HepG2 (cell line): Measurements from ENCODE around the gene ZDHHC18. TPM values are rescaled to one million over a fixed set of nuclear protein-coding genes. Genes with fewer than 3 reads are reported as not detected.

Experiments
- BRD4 ChIP-seq: sonication (generic); formaldehyde crosslinking; IDR thresholded peaks from 2 replicates; pipeline ENCODE4 v1.4.0; 2020; ENCODE audit warnings: missing genetic modification reagents
- CBX5 ChIP-seq: sonication (generic); formaldehyde crosslinking; IDR thresholded peaks from 2 replicates; pipeline ENCODE4 v1.4.0; 2020; ENCODE audit warnings: missing genetic modification reagents, borderline replicate concordance
- DMTF1 ChIP-seq: sonication (generic); formaldehyde crosslinking; IDR thresholded peaks from 2 replicates; pipeline ENCODE4 v1.4.0; 2020; ENCODE audit warnings: mild to moderate bottlenecking, missing genetic modification reagents
- GFI1 ChIP-seq: sonication (generic); formaldehyde crosslinking; IDR thresholded peaks from 2 replicates; pipeline ENCODE4 v1.5.0; 2020; ENCODE audit warnings: missing genetic modification reagents, mild to moderate bottlenecking, borderline replicate concordance
- KDM3A ChIP-seq: IDR thresholded peaks from 2 replicates; pipeline ENCODE4 v1.6.1; 2018; ENCODE audit warnings: low read depth, missing compliant biosample characterization
- MED8 ChIP-seq: sonication (generic); formaldehyde crosslinking; IDR thresholded peaks from 2 replicates; pipeline ENCODE4 v1.8.1; 2023; ENCODE audit warnings: mild to moderate bottlenecking, missing genetic modification reagents; ENCODE audit not compliant: insufficient replicate concordance
- NCOA1 ChIP-seq: sonication (generic); formaldehyde crosslinking; IDR thresholded peaks from 2 replicates; pipeline ENCODE4 v1.9.0; 2021; ENCODE audit warnings: missing genetic modification reagents
- REST ChIP-seq, 2 experiments: IDR thresholded peaks; 2 replicates each; pipeline ENCODE4 v1.6.1; 2011 to 2012; ENCODE audit warnings: low read length in 2 of 2, borderline replicate concordance in 1 of 2, low read depth in 1 of 2, mild to moderate bottlenecking in 1 of 2, moderate library complexity in 1 of 2
- SMARCC2 ChIP-seq: fragments of 450-650 bp; IDR thresholded peaks from 2 replicates; pipeline ENCODE4 v1.6.1; 2017; ENCODE audit warnings: antibody characterized with exemption, mild to moderate bottlenecking
- TCF12 ChIP-seq, 2 experiments: fragments of 450-650 bp in 1 of 2; sonication (generic) in 1 of 2; formaldehyde crosslinking in 1 of 2; IDR thresholded peaks; 2 replicates each; pipeline versions ENCODE4 v1.6.1 to v1.8.0; 2017 to 2022; ENCODE audit warnings: antibody characterized with exemption in 1 of 2, mild to moderate bottlenecking in 1 of 2, missing genetic modification reagents in 1 of 2, moderate library complexity in 1 of 2
- ZBTB44 ChIP-seq: sonication (generic); formaldehyde crosslinking; IDR thresholded peaks from 2 replicates; pipeline ENCODE4 v1.4.0; 2020; ENCODE audit warnings: missing genetic modification reagents
- ZNF225 ChIP-seq: sonication (generic); formaldehyde crosslinking; IDR thresholded peaks from 2 replicates; pipeline ENCODE4 v1.4.0; 2020; ENCODE audit warnings: mild to moderate bottlenecking, missing genetic modification reagents
- ZNF280D ChIP-seq: sonication (generic); formaldehyde crosslinking; IDR thresholded peaks from 2 replicates; pipeline ENCODE4 v1.5.1; 2020; ENCODE audit warnings: mild to moderate bottlenecking, missing genetic modification reagents
- ZNF34 ChIP-seq: sonication (generic); formaldehyde crosslinking; IDR thresholded peaks from 2 replicates; pipeline ENCODE4 v1.4.0; 2020; ENCODE audit warnings: mild to moderate bottlenecking, missing genetic modification reagents, borderline replicate concordance
- ZNF616 ChIP-seq: sonication (generic); formaldehyde crosslinking; IDR thresholded peaks from 2 replicates; pipeline ENCODE4 v1.5.0; 2020; ENCODE audit warnings: low read depth, mild to moderate bottlenecking, missing genetic modification reagents
- ZNF746 ChIP-seq: sonication (generic); formaldehyde crosslinking; IDR thresholded peaks from 2 replicates; pipeline ENCODE4 v1.8.0; 2022; ENCODE audit warnings: mild to moderate bottlenecking, missing genetic modification reagents
- ZNF850 ChIP-seq: sonication (generic); formaldehyde crosslinking; conservative IDR thresholded peaks from 2 replicates; pipeline ENCODE4 v1.9.0; 2021; ENCODE audit warnings: mild to moderate bottlenecking, missing genetic modification reagents
- polyA plus RNA-seq, 8 experiments: library from polyadenylated mRNA; depleted of rRNA in 3 of 8; stranded (reverse) in 7 of 8; unstranded in 1 of 8; fragments of >200 nt; fragmentation: Illumina TruSeq in 4 of 8; extraction: Trizol in 4 of 8; gene quantifications; 2 replicates each; pipeline versions ENCODE4 v1.2.1 to v1.2.3, GENCODE V29; 2011 to 2016; ENCODE audit warnings: low read depth in 4 of 8, missing spikeins in 1 of 8, mixed read lengths in 1 of 8; ENCODE audit not compliant: insufficient read depth in 1 of 8
- total RNA-seq, 5 experiments: library from RNA; depleted of rRNA; stranded (reverse); fragments of >200 nt; fragmentation: Illumina TruSeq; extraction: Trizol; gene quantifications; 2 replicates each; pipeline ENCODE4 v1.2.3, GENCODE V29; 2016; ENCODE audit warnings: low read depth in 1 of 5

The ZDHHC18 gene
- total and polyA plus RNA-seq, 2 of the 13 experiments (the other 11 are each of a cell fraction or from before 2014, with no cell fraction given): 13.2 to 35.3 TPM

- TF ChIP-seq ZNF225 (CRISPR knock-in tag): no peak
- no peak for TF ChIP-seq CBX5
- peak; percentile 36; the same call in 1 of the 2 replicates for TF ChIP-seq GFI1 (CRISPR knock-in tag)
- TF ChIP-seq ZNF746 (CRISPR knock-in tag): no peak
- TF ChIP-seq KDM3A (CRISPR knock-in tag): no peak
- no peak for TF ChIP-seq ZBTB44
- TF ChIP-seq DMTF1 (CRISPR knock-in tag): no peak
- TF ChIP-seq ZNF616 (CRISPR knock-in tag): no peak
- TF ChIP-seq NCOA1 (CRISPR knock-in tag): no peak
- no peak for TF ChIP-seq SMARCC2
- TF ChIP-seq ZNF34 (CRISPR knock-in tag): no peak
- 0 out of 2 replicates have a peak, but pooled peaks have one; percentile 23 for TF ChIP-seq BRD4 (CRISPR knock-in tag)
- TF ChIP-seq TCF12 (IDR thresholded peaks at IDR 0.05): no peak
- no peak for TF ChIP-seq TCF12 (CRISPR knock-in tag; IDR thresholded peaks at IDR 0.05)
- 0 out of 2 replicates have a peak, but pooled peaks have one; percentile 32 for TF ChIP-seq ZNF280D (CRISPR knock-in tag)
- no peak for TF ChIP-seq REST (IDR thresholded peaks at IDR 0.05; ENCODE audit: borderline replicate concordance in 1 of 2, low read depth in 1 of 2, low read length in 2 of 2)
- no peak for TF ChIP-seq ZNF850 (CRISPR knock-in tag)
- TF ChIP-seq MED8 (CRISPR knock-in tag): no peak
Observed at GRCh38 chr1:26826261-26827105, at the start of gene ZDHHC18 (continued).
